Measurements from ENCODE around the gene HOXC9.

The HOXC9 gene

GRCh38 chr12:54000116-54001114, at the start of gene HOXC9:
HOXC9 (plus strand) TSS chr12:54000161; CDS start chr12:54000189, 28 bp downstream.
- H3K4me3 ChIP-seq (ENCODE audit: low read depth, low read length), result no peak within 1 kb of the TSS
- peaks cover 95% of the 10 kb centered on the region for H3K27me3 ChIP-seq (replicated peaks)
- DNase-seq, result no peak

DNA sequence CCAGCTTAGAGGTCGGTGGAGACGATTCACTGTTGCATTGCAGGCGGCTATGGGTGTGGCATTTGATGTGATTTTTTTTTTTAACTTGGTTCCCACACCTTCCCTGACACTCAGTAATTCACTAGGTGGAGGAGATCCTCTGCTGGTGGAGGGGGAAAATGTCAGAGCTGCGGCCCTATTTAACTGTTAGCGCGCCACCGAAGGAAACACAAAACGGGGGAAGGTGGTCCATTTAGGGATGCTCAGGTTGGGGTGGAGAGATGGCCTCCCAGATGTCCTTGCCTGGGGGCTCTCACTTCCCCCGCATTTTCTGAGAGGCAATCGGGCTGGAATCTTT, 49.6 kb upstream of the HOXC9 start:
- no peak overlapping the region for H3K4me3 ChIP-seq (ENCODE audit: low read depth, low read length)
- DNase-seq, result no peak
- TF ChIP-seq, protein P1, sequence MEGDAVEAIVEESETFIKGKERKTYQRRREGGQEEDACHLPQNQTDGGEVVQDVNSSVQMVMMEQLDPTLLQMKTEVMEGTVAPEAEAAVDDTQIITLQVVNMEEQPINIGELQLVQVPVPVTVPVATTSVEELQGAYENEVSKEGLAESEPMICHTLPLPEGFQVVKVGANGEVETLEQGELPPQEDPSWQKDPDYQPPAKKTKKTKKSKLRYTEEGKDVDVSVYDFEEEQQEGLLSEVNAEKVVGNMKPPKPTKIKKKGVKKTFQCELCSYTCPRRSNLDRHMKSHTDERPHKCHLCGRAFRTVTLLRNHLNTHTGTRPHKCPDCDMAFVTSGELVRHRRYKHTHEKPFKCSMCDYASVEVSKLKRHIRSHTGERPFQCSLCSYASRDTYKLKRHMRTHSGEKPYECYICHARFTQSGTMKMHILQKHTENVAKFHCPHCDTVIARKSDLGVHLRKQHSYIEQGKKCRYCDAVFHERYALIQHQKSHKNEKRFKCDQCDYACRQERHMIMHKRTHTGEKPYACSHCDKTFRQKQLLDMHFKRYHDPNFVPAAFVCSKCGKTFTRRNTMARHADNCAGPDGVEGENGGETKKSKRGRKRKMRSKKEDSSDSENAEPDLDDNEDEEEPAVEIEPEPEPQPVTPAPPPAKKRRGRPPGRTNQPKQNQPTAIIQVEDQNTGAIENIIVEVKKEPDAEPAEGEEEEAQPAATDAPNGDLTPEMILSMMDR (IDR thresholded peaks at IDR 0.05; ENCODE audit: low read depth, low read length, missing control alignments), result no peak
- no peak overlapping the region for H3K27ac ChIP-seq
- H3K27me3 ChIP-seq (replicated peaks), result peaks cover 94% of the 10 kb centered on the region
- in situ Hi-C loops (cut with HindIII; ENCODE audit: low pct_ligation_motif_present, low sequenced_read_pairs), result no loop called here
- H3K36me3 ChIP-seq (replicated peaks), result no peaks in the 10 kb centered on the region

More at GRCh38 chr12:54000116-54001114, at the start of gene HOXC9:
- in situ Hi-C loops (cut with HindIII; ENCODE audit: low pct_ligation_motif_present, low sequenced_read_pairs), result loop anchor here (25.0 kb wide), 1 partner anchor 212 kb away; no protein-coding TSS in a partner anchor
- TF ChIP-seq, protein P1 (IDR thresholded peaks at IDR 0.05; ENCODE audit: low read depth, low read length, missing control alignments), result no peak
- Histone ChIP-seq H3K36me3 (replicated peaks) (no peaks in the 10 kb centered on the region), H3K27ac (no peak within 1 kb of the TSS)

GRCh38 chr12:53950789-53951576, 49.0 kb upstream of the HOXC9 start:
- no peak overlapping the region for H3K4me3 ChIP-seq (ENCODE audit: low read depth, low read length)
- TF ChIP-seq, protein P1 (IDR thresholded peaks at IDR 0.05; ENCODE audit: low read depth, low read length, missing control alignments), result no peak
- no peak for DNase-seq
- in situ Hi-C loops (cut with HindIII; ENCODE audit: low pct_ligation_motif_present, low sequenced_read_pairs), result no loop called here
- H3K36me3 ChIP-seq (replicated peaks), result no peaks in the 10 kb centered on the region
- no peak overlapping the region for H3K27ac ChIP-seq
- H3K27me3 ChIP-seq (replicated peaks), result peaks cover 94% of the 10 kb centered on the region

GRCh38 chr12:53951577-53952334, 48.2 kb upstream of the HOXC9 start:
- Histone ChIP-seq H3K27ac (no peak overlapping the region), H3K27me3 (replicated peaks) (peaks cover 94% of the 10 kb centered on the region), H3K36me3 (replicated peaks) (no peaks in the 10 kb centered on the region), H3K4me3 (ENCODE audit: low read depth, low read length) (no peak overlapping the region)
- DNase-seq, result no peak
- in situ Hi-C loops (cut with HindIII; ENCODE audit: low pct_ligation_motif_present, low sequenced_read_pairs), result no loop called here
- TF ChIP-seq, protein P1 (IDR thresholded peaks at IDR 0.05; ENCODE audit: low read depth, low read length, missing control alignments), result no peak

DNA sequence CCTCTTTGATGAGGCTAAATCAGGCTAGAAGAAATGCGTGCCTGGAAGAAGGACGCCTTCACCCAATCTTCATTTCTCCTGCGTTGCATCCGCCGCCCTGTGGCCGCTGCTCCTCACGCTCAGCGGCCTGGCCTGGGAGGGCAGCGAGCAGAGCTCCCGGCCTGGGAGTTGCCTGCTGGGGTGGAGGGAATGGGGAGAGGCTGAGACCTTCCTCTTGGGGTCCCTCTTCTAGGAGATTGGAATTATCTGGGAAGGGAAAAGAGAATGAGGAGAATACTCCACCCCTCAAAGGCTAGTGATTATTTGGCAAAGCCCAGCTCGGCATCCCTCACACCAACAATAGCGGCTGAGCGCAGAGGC, 47.6 kb upstream of the HOXC9 start:
- peaks cover 95% of the 10 kb centered on the region for H3K27me3 ChIP-seq (replicated peaks)
- H3K27ac ChIP-seq, result no peak overlapping the region
- TF ChIP-seq, protein P1 (IDR thresholded peaks at IDR 0.05; ENCODE audit: low read depth, low read length, missing control alignments), result peak; percentile 37
- in situ Hi-C loops (cut with HindIII; ENCODE audit: low pct_ligation_motif_present, low sequenced_read_pairs), result no loop called here
- H3K36me3 ChIP-seq (replicated peaks), result no peaks in the 10 kb centered on the region
- no peak for DNase-seq
- H3K4me3 ChIP-seq (ENCODE audit: low read depth, low read length), result no peak overlapping the region

Measured in brain microvascular endothelial cell (primary cell).